Central memory CD4-positive, alpha-beta T cell (primary cell): ENCODE data around the gene DOCK10.
"Not testable (repeated sequence)": the region's sequence is repeated elsewhere in the genome, so short reads cannot be mapped to it uniquely, and the experiment has no call there.

Experiments
- DNase-seq: peaks from one replicate; pipeline ENCODE4 v3.0.0; 2022

Gene DOCK10

GRCh38 chr2:224941960-224942359 lies 100.3 kb downstream of the DOCK10 start:
- DNase-seq: no peak

- no peak for DNase-seq
Observed at GRCh38 chr2:224940618-224941017, 101.7 kb downstream of the DOCK10 start.

GRCh38 chr2:224938651-224939182 lies 103.6 kb downstream of the DOCK10 start:
- DNase-seq: no peak

- DNase-seq: no peak
Observed at GRCh38 chr2:224937887-224938286, 104.4 kb downstream of the DOCK10 start.

GRCh38 chr2:224934526-224935188 lies 107.6 kb downstream of the DOCK10 start:
- no peak for DNase-seq

- DNase-seq: no peak
Observed at GRCh38 chr2:224933431-224933830, 108.8 kb downstream of the DOCK10 start.

GRCh38 chr2:224932522-224932921 lies 109.7 kb downstream of the DOCK10 start:
- DNase-seq: no peak

- no peak for DNase-seq
Observed at GRCh38 chr2:224931956-224932355, 110.3 kb downstream of the DOCK10 start.

GRCh38 chr2:224930990-224931389 lies 111.3 kb downstream of the DOCK10 start:
- no peak for DNase-seq

- peak; percentile 75 for DNase-seq
Observed at GRCh38 chr2:224930124-224930523, 112.1 kb downstream of the DOCK10 start.

GRCh38 chr2:224929512-224929911 lies 112.8 kb downstream of the DOCK10 start:
- DNase-seq: no peak

GRCh38 chr2:224927646-224928173 lies 114.6 kb downstream of the DOCK10 start:
- peak; percentile 86 for DNase-seq

- no peak for DNase-seq
Observed at GRCh38 chr2:224927011-224927410, 115.3 kb downstream of the DOCK10 start.

GRCh38 chr2:224925810-224926100 lies 116.5 kb downstream of the DOCK10 start:
- no peak for DNase-seq

GRCh38 chr2:224925061-224925809 lies 117.0 kb downstream of the DOCK10 start:
- DNase-seq: no peak

- DNase-seq: no peak
Observed at GRCh38 chr2:224924631-224925030, 117.6 kb downstream of the DOCK10 start.

- DNase-seq: no peak
Observed at GRCh38 chr2:224922142-224922727, 120.0 kb downstream of the DOCK10 start.

- DNase-seq: no peak
Observed at GRCh38 chr2:224919472-224920110, 122.7 kb downstream of the DOCK10 start.

GRCh38 chr2:224918626-224919471 lies 123.4 kb downstream of the DOCK10 start:
- no peak for DNase-seq

- DNase-seq: not testable (repeated sequence)
Observed at GRCh38 chr2:224917246-224917645, 125.0 kb downstream of the DOCK10 start.

GRCh38 chr2:224915136-224915535 lies 127.1 kb downstream of the DOCK10 start:
- no peak for DNase-seq

GRCh38 chr2:224910574-224910925 lies 131.7 kb downstream of the DOCK10 start:
- DNase-seq: no peak
